ENCODE data around the gene MAPRE2. TPM values are rescaled to one million over a fixed set of nuclear protein-coding genes. Genes with fewer than 3 reads are reported as not detected.

Gene MAPRE2
- total RNA-seq, 1 donor from 2014 or later = 73.0 TPM

DNA sequence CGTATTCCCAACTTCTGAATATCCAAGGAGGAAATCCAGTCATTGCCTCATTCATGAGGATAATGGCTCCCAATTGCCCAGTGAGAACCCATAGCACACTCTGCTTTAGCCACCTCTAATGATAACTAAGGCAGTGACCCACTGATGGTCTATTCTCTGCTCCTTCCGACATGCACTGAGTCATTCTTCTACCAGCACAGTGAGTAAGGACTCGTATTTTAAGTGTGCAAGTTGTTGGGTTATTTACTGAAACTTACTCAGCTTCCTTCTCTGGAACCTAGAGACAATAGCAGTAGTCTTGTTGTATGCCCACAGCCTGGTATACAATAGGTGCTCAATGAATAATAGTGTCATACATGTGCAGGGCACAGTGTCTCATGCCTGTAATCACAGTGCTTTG lies 118.6 kb downstream of the MAPRE2 start:
- Mint-ChIP-seq H3K27me3 (ENCODE audit: unreplicated experiment) (no peaks in the 10 kb centered on the region), H3K4me1 (ENCODE audit: unreplicated experiment) (no peaks in the 10 kb centered on the region), H3K4me3 (ENCODE audit: unreplicated experiment) (no peak overlapping the region), H3K9me3 (ENCODE audit: unreplicated experiment) (no peaks in the 10 kb centered on the region), H3K27ac (ENCODE audit: unreplicated experiment) (no peak overlapping the region), H3K36me3 (ENCODE audit: low read depth, unreplicated experiment) (no peaks in the 10 kb centered on the region)
- no peak for DNase-seq (ENCODE audit: low spot score)
- TF ChIP-seq, protein P1, sequence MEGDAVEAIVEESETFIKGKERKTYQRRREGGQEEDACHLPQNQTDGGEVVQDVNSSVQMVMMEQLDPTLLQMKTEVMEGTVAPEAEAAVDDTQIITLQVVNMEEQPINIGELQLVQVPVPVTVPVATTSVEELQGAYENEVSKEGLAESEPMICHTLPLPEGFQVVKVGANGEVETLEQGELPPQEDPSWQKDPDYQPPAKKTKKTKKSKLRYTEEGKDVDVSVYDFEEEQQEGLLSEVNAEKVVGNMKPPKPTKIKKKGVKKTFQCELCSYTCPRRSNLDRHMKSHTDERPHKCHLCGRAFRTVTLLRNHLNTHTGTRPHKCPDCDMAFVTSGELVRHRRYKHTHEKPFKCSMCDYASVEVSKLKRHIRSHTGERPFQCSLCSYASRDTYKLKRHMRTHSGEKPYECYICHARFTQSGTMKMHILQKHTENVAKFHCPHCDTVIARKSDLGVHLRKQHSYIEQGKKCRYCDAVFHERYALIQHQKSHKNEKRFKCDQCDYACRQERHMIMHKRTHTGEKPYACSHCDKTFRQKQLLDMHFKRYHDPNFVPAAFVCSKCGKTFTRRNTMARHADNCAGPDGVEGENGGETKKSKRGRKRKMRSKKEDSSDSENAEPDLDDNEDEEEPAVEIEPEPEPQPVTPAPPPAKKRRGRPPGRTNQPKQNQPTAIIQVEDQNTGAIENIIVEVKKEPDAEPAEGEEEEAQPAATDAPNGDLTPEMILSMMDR (IDR thresholded peaks at IDR 0.05; ENCODE audit: unreplicated experiment) = no peak

DNA sequence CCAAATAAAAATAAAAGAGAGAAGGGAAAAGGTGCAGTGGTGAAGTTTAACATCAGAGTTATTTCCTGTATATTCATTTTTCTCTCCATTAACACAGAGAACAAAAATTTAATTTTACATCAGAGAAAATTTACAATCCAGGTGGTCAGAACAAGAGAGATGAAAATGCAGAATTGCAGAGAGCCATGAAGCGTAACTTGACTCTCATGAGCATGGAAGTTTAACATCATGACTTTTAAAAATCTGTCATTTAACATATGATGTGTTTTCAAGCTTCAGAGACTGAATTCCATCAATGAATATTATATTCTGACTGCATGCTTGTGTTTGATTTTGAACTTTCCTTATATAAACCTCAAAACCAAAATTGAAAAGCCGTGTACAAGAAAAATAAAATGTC lies 120.3 kb downstream of the MAPRE2 start:
- Mint-ChIP-seq H3K27me3 (ENCODE audit: unreplicated experiment) (no peaks in the 10 kb centered on the region), H3K36me3 (ENCODE audit: low read depth, unreplicated experiment) (no peaks in the 10 kb centered on the region), H3K27ac (ENCODE audit: unreplicated experiment) (no peak overlapping the region), H3K9me3 (ENCODE audit: unreplicated experiment) (no peaks in the 10 kb centered on the region), H3K4me1 (ENCODE audit: unreplicated experiment) (no peaks in the 10 kb centered on the region), H3K4me3 (ENCODE audit: unreplicated experiment) (no peak overlapping the region)
- DNase-seq (ENCODE audit: low spot score) = no peak
- TF ChIP-seq, protein P1 (IDR thresholded peaks at IDR 0.05; ENCODE audit: unreplicated experiment) = no peak

DNA sequence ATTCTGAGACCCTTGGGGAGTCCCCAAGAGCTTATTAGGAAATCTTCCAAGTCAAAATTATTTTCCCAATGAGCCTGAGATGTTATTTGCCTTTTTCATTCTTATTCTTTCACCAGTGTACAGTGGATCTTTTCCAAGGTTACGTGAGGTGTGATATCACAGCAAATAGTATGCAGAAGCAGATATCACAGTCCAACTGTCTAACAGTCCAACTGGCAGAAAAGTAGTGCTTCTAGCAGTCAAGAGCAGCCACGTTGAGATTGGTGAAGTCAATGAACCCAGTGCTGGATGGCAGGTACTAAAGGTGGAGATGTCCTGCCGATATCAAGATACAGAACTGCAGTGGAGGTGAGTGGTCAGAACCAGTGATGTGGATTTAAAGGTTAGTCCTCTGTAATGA lies 120.7 kb downstream of the MAPRE2 start:
- no peak for DNase-seq (ENCODE audit: low spot score)
- Mint-ChIP-seq H3K4me1 (ENCODE audit: unreplicated experiment) (no peaks in the 10 kb centered on the region), H3K27me3 (ENCODE audit: unreplicated experiment) (no peaks in the 10 kb centered on the region), H3K36me3 (ENCODE audit: low read depth, unreplicated experiment) (no peaks in the 10 kb centered on the region), H3K9me3 (ENCODE audit: unreplicated experiment) (no peaks in the 10 kb centered on the region), H3K27ac (ENCODE audit: unreplicated experiment) (no peak overlapping the region), H3K4me3 (ENCODE audit: unreplicated experiment) (no peak overlapping the region)
- TF ChIP-seq, protein P1 (IDR thresholded peaks at IDR 0.05; ENCODE audit: unreplicated experiment) = no peak

DNA sequence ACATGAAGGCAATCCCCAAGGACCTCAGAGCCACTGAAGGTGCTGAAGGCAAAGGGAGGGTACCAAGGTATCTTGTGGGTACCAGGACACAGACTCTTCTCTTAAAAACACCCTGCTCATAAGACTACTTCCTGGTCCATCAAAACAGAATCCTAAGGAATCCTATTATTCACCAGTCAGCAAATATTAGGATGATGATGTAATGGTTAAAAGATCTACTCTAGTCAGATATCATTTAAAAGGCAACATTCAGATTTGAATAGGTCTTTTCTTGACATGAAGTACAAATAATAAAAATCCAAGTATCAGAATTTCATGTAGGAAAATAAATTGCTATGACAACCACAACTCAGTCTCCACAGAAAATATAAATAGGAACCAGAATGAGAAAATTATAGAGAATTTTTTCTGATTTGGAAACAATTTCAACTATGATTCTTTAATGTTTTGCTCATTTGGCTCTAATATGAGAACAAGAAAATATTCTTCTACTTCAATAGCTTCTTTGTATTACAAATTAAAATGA lies 121.9 kb downstream of the MAPRE2 start:
- H3K4me1 Mint-ChIP-seq (ENCODE audit: unreplicated experiment) = no peaks in the 10 kb centered on the region
- no peak for DNase-seq (ENCODE audit: low spot score)
- no peak overlapping the region for H3K4me3 Mint-ChIP-seq (ENCODE audit: unreplicated experiment)
- H3K9me3 Mint-ChIP-seq (ENCODE audit: unreplicated experiment) = no peaks in the 10 kb centered on the region
- TF ChIP-seq, protein P1 (IDR thresholded peaks at IDR 0.05; ENCODE audit: unreplicated experiment) = no peak
- H3K27me3 Mint-ChIP-seq (ENCODE audit: unreplicated experiment) = no peaks in the 10 kb centered on the region
- H3K36me3 Mint-ChIP-seq (ENCODE audit: low read depth, unreplicated experiment) = no peaks in the 10 kb centered on the region
- H3K27ac Mint-ChIP-seq (ENCODE audit: unreplicated experiment) = no peak overlapping the region

DNA sequence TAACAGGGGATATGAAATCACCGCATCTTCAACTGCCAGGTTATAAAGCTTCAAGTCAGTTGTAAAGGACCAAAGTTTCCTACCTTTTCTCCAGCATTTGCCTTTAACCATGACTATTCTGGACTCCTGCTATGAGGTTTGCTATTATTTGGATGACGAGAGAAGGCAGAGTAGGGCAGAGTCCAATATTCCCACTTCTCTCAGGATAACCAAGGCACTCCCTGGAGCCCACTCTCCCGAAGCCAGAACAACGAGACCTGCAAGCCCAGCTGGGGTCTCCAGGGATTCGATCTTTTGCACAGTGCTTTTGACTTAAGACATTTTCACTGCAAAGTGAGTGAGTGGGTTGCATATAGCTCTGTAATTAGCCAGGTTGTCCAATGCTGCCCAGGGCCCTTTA lies 122.5 kb downstream of the MAPRE2 start:
- no peaks in the 10 kb centered on the region for H3K36me3 Mint-ChIP-seq (ENCODE audit: low read depth, unreplicated experiment)
- no peak for DNase-seq (ENCODE audit: low spot score)
- no peaks in the 10 kb centered on the region for H3K9me3 Mint-ChIP-seq (ENCODE audit: unreplicated experiment)
- TF ChIP-seq, protein P1 (IDR thresholded peaks at IDR 0.05; ENCODE audit: unreplicated experiment) = no peak
- H3K27me3 Mint-ChIP-seq (ENCODE audit: unreplicated experiment) = no peaks in the 10 kb centered on the region
- no peak overlapping the region for H3K27ac Mint-ChIP-seq (ENCODE audit: unreplicated experiment)
- no peaks in the 10 kb centered on the region for H3K4me1 Mint-ChIP-seq (ENCODE audit: unreplicated experiment)
- no peak overlapping the region for H3K4me3 Mint-ChIP-seq (ENCODE audit: unreplicated experiment)
